HG03039 (cell line): ENCODE results near the gene SLC12A7.
"Not testable (repeated sequence)": the region's sequence is repeated elsewhere in the genome, so short reads cannot be mapped to it uniquely, and the experiment has no call there.

Experiments used
- ATAC-seq: cut with Tn5 transposase; IDR thresholded peaks from one replicate; pipeline ENCODE4 v1.9.1; 2021; ENCODE audit warnings: mild to moderate bottlenecking, moderate library complexity; ENCODE audit not compliant: unreplicated experiment

The SLC12A7 gene

DNA sequence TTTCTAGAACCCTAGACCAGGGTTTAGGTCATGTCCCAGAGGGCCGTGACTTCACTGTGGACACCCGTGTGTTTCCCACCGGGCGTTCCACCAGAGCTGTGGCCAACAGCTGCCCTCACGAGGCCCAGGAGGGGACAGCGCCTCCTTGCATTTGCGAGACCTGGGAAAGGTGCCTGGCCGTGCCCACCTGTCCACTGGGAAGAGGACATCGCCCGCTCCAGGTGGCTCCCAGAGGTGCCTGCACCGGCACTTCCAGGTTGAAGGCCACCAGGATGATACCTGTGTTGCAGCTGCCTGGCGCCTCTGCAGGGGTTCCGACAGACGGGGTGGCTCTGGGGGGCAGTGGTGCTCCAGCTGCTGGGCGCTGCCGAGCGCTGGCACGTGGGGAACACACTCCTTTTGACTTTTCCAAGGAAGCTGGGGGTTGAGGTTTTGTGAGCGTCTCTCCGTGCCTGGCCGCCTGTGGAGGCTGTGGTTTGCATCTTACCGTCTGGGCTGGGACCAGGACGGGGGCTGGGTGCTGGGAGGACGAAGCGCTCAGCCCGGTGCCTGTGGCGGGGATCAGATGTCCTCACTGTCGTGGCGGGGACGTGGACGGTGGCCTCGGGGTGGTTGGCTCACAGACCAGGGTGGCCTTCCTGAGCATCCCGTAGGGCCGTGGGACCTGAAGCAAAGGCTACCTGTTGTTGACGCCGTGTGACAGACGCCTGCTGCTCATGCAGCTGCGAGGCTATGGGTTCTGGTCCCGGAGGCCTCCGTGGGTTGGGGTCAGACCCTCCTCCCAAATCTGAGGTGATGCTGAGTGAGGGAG, 84.0 kb downstream of the SLC12A7 start:
- no peak for ATAC-seq

DNA sequence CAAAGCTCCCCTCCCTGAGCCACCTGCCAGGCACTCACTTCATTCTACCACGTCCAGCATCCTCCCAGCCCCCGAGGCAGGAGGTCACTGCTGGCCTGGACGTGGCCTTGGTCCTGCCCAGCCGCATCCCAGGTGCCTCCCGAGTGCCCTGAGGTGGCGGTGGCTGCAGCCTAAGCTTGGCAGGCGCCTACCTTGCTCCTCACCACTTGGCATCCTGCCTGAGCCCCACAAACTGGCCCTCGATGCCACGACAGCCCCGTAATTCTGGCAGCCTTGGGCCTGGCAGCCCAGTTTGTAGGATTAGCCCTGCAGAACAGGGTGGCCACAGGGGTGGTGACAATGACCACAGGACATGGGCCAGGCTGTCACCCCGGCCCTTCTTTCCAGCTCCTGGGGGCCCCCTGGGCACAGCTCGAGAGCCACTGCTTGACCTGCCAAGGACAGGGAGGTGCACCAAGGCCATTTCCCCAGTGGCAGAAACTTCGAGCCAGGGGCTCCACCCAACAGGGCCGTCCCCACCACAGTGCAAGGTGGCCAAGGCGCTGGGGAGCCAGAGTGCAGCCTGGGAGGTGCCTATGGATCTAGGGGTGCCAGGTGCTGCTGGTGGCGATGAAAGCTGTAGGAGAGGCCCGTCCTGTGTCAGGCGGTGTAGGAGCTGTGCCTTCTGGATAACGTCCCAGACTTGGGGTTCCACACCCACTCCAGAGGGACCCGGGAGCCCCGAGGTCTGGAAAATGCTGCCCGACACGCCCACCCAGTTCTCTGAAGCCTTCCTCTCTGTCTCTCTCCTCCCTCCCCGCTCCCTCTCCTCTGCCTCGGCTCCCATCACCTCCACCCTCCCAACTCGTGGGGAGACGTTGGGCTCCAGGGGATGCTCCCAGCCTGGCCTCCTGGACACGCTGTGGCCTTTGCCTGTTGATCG, 84.9 kb downstream of the SLC12A7 start:
- ATAC-seq: no peak

DNA sequence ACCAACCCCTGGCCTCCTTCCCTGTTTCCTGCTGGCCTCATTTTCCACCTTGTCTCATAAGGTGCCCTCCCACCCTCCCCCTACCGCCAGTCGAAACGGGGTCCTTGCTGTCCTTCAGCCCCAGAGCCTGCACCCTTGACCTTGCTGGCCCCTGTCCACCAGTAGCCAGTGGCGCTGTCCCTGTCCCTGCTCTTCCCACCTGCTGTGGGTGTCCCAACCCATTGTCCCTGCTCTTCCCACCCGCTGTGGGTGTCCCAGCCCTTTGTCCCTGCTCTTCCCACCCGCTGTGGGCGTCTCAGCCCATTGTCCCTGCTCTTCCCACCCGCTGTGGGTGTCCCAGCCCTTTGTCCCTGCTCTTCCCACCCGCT, 89.9 kb downstream of the SLC12A7 start:
- ATAC-seq: not testable (repeated sequence)

DNA sequence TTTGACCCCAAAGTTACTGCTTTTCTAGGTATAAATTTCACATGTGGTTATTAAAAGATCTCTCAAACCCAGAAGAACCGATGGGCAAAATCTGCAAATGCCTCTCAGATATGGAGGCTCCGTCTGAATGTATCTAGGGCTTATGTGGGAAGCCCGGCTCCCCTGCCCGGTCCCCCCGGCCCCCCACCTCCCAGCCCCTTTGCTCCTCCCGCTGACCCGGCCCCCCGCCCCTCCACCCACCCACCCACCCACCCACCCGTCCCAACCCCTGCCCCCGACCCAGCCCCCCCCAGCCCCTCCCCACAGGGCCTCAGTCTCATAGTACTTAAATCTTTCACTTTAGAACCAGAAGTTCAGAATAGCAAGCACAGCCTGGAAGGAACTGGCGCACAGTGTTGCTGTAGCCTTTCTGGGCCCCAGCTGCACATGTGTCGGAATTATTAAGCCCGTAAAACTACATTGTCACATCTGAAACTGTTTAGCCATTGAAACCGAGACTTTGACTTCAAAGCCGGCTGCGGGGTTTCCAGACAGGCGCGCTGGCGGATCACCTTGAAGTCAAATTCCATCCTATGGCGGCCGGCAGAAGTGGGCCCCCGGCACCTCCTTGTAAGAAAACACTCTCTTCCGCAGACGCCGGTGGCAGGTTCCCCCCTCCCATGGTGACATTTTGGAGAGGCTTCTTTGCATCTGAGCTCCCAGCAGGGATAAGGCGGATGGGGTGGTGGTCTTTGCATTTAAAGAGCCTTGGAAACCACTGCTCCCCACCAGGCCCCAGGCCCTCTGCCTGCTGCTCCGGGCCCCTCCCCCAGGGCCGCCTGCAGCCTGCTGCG, 90.5 kb downstream of the SLC12A7 start:
- no peak for ATAC-seq

DNA sequence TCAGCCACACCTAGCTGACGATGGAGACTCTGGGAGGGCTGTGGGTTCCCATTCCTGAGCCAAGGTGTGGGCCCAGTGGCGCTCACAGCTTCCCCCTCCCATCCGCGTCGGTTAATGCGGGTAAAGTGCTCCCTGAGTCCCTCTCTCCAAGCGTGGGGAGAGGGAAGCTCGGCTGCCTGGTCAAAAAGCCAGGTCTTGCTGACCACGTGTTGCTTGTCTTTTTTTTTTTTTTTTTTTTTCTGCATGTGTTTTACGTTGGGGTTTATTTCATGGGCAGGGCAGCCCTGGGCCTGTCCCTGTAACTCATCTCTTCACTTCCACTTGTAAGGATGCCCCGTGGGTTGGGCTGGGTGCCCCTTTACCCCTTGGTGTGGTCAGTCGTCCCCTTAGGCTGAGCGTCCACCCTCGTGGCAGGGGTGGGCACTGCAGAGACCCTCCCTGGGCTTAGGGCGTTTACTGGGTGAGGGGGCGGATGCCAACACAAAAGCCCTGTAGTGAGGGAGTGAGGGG, 91.4 kb downstream of the SLC12A7 start:
- ATAC-seq: no peak

DNA sequence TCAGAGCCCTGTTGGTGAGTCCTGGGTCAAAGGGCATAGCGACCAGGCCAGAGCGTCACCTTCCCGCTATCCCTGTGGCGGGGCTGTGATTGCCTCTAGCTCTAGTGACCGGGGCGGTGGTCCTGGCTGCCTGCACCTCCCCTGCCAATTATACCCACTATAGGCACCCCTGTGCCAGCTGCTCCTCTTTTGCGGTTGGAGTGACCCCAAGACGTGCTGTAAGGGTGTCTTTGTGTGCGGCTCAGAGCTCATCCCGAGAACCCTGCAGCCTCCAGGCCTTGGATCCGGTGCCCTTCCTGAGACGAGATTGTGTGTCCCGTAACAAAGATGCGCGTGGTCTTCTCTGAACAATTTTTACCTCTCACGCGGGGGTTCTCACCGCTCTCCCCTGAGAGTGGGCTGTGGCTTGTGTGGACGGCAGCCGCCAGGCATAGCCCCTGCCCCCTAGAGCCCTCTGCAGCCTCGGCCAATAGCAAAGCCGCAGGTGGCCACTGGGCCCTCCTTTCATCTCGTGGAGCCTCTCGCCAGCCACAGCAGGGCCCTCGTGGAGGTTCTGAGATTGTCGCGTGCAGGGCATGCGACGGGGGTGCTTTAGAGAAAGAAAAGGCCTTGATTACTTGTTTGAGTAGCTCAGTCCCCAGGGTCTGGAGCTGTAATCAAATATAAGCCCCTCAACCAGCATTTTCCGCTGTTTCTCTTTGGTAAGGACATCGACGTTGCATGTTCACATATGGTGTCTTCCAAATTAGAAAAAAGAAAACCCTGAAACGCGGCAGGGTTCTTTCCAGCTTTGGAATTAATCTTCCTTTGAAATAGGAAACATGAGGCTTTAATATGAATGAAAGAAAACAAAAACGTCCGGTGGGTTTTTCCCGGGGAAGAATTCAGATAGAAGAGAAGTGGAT, 92.6 kb downstream of the SLC12A7 start:
- no peak for ATAC-seq

DNA sequence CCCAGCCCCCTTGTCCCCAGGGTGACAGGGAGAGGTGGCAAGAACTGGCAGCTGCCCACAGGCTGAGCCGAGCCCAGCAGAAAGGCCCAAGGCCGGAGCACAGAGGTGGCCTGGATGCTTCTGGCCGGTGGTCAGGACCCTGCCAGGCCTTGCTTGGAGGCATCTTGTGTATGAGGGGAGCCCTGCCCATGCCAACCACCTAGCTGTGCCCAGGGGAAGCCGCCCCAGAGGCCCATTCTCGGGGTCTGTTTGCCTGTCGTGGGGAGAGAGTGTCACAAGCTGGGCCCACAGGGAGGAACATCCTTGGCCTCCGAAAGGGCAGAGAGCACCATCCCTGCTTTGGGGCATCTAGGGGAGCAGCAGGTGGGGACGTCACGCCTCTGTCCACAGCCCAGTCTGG, 93.3 kb downstream of the SLC12A7 start:
- no peak for ATAC-seq

DNA sequence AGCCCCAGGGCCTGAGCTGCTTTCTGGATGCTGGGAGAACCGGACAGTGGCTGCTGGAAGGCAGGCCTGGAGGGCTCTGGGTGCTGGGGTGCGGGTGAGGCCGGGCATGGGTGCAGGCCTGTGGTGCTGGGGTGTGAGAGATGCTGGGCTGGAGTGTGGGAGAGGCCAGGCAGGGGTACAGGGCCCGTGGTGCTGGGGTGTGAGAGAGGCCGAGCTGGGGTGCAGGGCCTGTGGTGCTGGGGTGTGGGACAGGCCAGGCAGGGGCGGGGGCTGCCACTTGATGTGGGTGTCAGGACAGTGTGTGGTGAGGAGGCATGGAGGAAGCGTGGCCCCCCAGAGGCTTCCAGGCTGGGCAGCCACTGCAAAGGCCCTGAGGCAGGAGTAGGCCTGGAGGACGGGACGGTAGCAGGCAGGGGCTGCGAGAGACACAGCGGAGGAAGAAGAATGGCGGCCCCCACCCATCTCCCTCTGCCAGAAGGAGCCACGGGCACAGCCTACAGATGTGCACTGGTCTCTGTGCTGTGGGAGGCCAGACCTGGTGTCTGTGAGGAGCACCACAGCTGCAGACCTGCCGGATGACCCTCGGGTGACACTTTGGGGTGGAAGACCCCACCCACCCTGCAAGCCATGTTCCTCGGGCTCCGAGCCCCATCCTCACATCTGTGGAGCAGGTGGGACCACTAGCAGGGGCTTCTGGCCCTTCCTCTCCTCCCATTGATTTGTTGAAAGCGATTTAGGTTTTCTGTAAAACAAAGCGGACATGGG, 94.0 kb downstream of the SLC12A7 start:
- ATAC-seq: no peak

DNA sequence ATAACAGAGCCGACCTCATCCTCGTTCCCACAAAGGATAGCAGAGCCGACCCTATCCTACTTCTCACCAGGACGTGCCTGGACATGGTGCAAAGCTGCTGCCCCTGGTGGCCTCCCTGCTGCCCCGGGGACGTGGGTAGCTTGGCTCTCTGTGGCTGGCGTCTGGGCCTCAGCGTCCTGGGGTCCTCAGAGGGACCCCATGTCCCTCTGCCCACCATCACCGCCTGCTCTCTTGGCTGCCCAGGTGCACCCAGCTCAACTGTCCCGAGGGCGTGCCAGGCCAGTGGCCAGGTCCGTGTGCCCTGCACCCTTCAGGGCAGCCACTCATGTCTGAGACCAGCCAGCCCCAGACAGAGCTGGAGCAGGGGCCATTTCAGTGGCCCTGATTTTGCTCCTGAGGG, 94.8 kb downstream of the SLC12A7 start:
- ATAC-seq: no peak

DNA sequence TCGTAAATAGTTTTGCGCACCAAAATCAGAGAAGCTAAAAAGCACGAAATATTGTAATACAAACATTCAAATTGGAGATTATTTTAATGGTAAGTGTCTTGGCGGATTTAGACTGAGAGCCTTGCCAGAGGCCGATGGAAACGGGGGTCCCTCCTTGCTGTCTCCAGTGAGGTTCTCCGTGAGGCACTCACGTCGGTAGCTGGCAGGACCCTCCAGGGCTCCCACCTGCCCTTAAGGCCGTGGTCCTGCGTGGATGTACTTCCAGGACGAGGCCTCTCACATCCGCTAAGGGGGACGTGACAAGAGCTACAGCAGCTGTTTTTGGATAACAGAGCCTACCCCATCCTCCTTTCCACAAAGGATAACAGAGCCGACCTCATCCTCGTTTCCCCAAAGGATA, 95.4 kb downstream of the SLC12A7 start:
- ATAC-seq: no peak

DNA sequence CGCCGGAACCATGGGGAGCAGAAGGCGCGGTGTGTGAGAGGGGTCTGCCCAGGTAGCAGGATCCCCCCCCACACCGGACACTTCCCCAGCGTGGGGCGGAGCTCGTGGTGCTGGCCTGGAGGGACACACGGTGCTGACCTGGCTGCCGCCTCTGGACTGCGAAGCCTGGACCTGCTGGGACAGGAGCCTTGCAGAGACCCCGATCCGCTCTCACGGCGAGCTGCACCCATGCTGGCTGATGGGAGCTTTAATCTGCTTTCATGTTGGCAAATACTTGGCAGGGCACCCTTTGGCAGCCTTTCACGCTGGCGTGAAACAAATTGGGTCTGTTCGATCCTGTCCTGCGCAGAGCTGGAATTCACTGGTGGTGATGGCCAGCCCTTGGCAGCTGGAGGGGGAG, 95.8 kb downstream of the SLC12A7 start:
- no peak for ATAC-seq

DNA sequence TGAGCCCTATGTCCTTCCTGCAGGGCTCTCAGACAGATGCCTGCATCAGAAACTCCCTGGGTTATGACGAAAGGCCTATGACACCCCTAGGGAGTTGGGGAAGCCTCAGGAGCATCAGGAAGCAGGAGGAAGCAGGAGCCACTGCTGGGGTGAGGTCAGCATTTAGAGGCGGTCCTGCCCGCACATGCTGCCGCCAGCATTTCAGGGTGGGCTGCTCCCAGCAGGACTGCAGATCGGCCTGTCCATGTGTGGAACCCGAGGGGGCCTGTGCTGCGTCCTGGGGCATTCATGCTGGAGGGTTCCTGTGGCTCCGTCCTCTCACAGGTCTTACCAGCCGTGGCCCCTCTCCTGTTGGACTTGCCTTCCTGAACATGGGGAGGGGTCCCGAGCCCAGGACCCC, 96.4 kb downstream of the SLC12A7 start:
- no peak for ATAC-seq

DNA sequence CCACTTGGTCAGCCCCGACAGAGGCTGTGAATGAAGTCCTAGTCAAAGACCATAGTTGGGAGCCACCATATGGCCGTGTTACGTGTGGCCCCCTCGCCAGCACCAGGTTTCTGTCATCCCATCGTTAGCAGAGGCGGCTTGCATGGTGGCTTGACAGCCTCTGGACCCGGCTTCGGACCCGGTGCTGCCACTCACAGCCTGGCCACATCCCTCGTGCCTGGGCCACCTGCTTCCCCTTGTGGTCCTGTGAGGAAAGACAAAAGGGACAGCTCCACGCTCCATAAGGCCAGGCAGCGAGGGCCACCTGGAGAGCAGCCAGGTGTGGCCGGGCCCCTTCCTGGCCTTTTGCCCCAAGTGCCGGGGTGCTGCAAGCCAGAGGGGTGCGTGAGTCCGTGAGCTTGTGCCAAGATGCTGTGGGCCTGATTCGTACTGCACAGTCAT, 97.1 kb downstream of the SLC12A7 start:
- ATAC-seq: no peak

DNA sequence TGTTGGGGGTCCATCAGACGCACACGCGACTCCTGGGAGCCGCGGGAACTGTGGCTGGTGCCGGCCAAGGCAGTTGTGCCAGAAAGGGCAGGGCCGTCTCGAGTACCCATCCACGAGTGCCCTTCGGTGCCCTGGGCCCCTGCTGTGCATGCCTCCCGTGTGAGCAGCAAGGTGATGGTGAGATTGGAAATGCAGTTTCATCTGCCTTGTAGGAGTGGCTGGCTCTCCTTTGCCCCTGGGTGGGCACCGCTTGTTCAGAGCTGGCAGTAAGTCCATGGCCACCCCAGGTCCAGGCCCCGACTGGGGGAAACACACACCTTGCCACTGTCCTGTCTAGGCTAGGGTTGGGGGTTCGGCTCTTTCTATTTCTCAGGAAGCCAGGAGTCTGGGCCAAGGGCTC, 97.5 kb downstream of the SLC12A7 start:
- ATAC-seq: no peak

DNA sequence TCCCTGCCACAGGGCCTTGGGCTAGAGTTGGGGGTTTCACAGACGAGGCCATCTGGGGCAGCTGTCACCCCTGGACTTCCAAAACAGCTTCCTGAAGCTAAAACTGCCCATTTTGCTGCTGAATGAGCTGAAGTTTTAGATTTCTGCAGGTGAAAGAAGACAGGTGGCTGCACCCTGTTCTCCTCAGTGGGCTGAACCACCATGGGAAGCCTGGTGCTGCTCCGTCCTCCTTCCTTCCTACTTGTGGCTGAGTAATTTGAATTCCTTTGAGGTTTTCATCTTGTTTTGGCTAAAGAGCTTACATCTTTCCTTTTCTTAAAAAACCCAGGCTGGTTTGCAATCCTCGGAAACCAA, 97.9 kb downstream of the SLC12A7 start:
- no peak for ATAC-seq

DNA sequence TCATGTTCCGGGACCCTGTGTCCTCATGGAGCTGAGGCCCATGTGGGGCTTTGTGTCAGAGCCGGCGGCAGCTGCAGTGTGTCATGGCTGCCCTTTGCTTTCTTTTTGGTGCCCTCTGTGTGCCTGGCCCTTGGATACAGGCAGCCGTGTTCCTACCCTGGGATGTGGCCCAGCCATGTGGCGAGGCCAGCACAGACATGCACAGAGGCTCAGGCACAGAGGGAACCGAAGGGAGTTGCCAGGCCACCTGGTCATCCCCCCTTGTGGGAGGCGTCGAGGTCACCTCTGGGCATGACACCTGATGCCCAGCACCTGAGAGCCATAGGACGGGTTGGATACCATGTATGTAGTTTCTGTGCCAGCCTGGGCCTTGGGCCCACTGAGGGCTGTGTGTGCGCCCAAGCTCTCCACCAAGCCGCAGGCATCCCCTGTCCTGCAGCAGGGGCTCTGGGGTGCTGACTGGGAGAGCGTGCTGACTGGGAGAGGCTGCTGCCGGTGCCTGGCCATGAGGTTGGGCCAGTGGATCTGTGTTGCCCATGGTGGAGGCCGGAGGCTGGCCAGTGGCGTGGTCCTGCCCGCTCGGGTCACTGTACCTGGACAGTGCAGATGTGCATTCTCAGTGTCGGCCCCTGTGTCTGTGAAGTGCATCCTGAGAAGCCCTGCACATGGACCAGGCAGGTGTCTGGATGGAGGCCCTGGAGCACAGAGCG, 98.5 kb downstream of the SLC12A7 start:
- no peak for ATAC-seq

DNA sequence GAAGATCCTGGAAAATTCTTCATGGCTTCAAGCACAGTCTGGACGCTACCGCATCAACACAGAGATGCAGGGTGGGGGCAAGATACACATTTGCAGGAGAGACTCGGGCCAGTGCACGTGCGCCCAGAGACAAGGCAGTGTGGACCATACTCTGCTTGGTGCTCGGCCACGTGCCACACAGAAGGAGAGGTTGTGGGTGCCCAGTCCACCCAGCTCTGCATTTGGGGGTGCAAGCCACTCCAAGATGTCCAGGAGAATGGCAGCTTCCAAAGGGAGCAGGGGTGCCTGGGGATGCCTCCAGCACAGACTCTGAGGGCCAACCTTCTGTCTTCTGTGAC, 99.0 kb downstream of the SLC12A7 start:
- no peak for ATAC-seq

DNA sequence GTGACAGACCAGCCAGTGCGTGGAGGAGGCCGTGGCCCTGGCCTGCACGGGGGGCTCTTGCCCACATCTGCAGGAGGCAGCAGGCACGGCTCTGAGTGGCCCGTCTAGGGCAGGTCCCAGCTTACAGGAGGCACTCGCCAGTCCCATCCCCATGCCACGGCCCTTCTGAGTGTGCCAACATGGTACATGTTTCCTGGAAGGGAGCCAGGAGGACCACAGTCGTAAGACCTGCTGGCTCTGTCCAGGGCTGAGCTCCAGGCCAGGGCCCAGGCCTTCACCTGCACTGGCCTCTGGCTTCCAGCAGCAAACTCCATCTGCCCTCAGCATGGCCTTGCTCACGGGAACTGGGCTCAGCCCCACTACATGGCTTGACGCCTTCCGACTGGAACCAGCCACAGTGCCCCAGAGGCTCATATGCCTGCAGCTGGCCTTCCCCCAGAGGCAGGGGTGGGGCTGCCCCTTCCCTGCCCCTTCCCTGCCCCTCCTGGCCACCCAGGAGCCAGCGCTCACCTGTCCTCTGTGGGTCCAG, 99.5 kb downstream of the SLC12A7 start:
- no peak for ATAC-seq
